HG02623 (cell line): ENCODE data around the gene GPX4.

Experiments
- ATAC-seq: cut with Tn5 transposase; IDR thresholded peaks from one replicate; pipeline ENCODE4 v1.9.1; 2021; ENCODE audit warnings: moderate library complexity; ENCODE audit not compliant: unreplicated experiment

Gene GPX4

GRCh38 chr19:1084024-1084868 is 19.5 kb upstream of the GPX4 start:
- ATAC-seq: no peak

- no peak for ATAC-seq
These were observed 18.6 kb upstream of the GPX4 start for GRCh38 chr19:1085053-1085658.

GRCh38 chr19:1085676-1086442 is 17.9 kb upstream of the GPX4 start:
- no peak for ATAC-seq

GRCh38 chr19:1086613-1087012 is 17.2 kb upstream of the GPX4 start:
- ATAC-seq: no peak

- ATAC-seq: no peak
These were observed 15.9 kb upstream of the GPX4 start for GRCh38 chr19:1087813-1088415.

- ATAC-seq: no peak
These were observed 15.3 kb upstream of the GPX4 start for GRCh38 chr19:1088416-1089010.

- ATAC-seq: no peak
These were observed 14.5 kb upstream of the GPX4 start for GRCh38 chr19:1089126-1089771.

GRCh38 chr19:1089891-1090290 is 13.9 kb upstream of the GPX4 start:
- ATAC-seq: no peak

GRCh38 chr19:1090731-1091543 is 12.9 kb upstream of the GPX4 start:
- no peak for ATAC-seq

- no peak for ATAC-seq
These were observed 12.1 kb upstream of the GPX4 start for GRCh38 chr19:1091544-1092175.

GRCh38 chr19:1093330-1093729 is 10.5 kb upstream of the GPX4 start:
- no peak for ATAC-seq

- no peak for ATAC-seq
These were observed 9.8 kb upstream of the GPX4 start for GRCh38 chr19:1093811-1094553.

GRCh38 chr19:1094655-1094977 is 9.2 kb upstream of the GPX4 start:
- no peak for ATAC-seq

- ATAC-seq: peak; percentile 83
These were observed 8.7 kb upstream of the GPX4 start, which contains the start of gene POLR2E for GRCh38 chr19:1094978-1095701. Gene POLR2E (minus strand): TSS chr19:1095375. CDS start chr19:1095315, 60 bp downstream.

- ATAC-seq: no peak
These were observed 6.0 kb upstream of the GPX4 start for GRCh38 chr19:1097810-1098176.

GRCh38 chr19:1098177-1099051 is 5.4 kb upstream of the GPX4 start:
- ATAC-seq: no peak

GRCh38 chr19:1101337-1101698 is 2.5 kb upstream of the GPX4 start:
- no peak for ATAC-seq
